ENCODE results near the gene CPNE2. TPM values are rescaled to one million over a fixed set of nuclear protein-coding genes. Genes with fewer than 3 reads are reported as not detected.
"Not testable (repeated sequence)": the region's sequence is repeated elsewhere in the genome, so short reads cannot be mapped to it uniquely, and the experiment has no call there.

CPNE2 gene
- total and polyA plus RNA-seq, 3 donors from 2014 or later: 18.3 to 51.8 (median 25.2) TPM

- no peaks in the 10 kb centered on the region for H3K9me3 ChIP-seq
- intact Hi-C loops (cut with DNase I; ENCODE audit: low total_unique reads): no loop called here
- no peak overlapping the region for H3K4me3 ChIP-seq
- H3K27ac ChIP-seq: no peak overlapping the region
- TF ChIP-seq POLR2A (IDR thresholded peaks at IDR 0.05) (no peak), CTCF (IDR thresholded peaks at IDR 0.05) (no peak)
- no peaks in the 10 kb centered on the region for H3K27me3 ChIP-seq
- H3K36me3 ChIP-seq (ENCODE audit: low read depth, missing control alignments): no peaks in the 10 kb centered on the region
- 71 to 88% methylated on average over 1 to 3 of the region's 3 CpGs for WGBS, 2 donors
- no peaks in the 10 kb centered on the region for H3K4me1 ChIP-seq
- DNase-seq: no peak
These were observed 25.0 kb upstream of the CPNE2 start for GRCh38 chr16:57067347-57067746.

DNA sequence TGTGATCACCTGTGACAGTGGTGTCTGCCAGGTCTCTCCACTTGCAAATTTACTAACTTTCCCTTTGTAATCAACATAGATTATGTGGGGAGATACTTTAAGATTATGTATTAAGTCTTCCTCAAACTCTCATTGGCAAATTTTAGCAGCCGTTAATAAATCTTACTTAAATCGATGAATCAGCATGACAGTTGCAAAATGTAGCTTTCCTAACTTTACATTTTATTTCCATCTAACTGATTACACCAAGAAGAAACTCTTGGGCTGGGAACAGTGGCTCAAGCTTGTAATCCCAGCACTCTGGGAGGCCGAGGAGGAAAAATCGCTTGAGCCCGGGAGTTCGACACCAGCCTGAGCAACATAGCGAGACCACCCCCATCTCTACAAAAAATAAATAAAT, 23.3 kb upstream of the CPNE2 start:
- Histone ChIP-seq H3K9me3 (no peaks in the 10 kb centered on the region), H3K27ac (no peak overlapping the region), H3K27me3 (no peaks in the 10 kb centered on the region), H3K4me1 (no peaks in the 10 kb centered on the region), H3K36me3 (ENCODE audit: low read depth, missing control alignments) (no peaks in the 10 kb centered on the region), H3K4me3 (no peak overlapping the region)
- no peak for DNase-seq
- WGBS, 2 donors: 88 to 89% methylated on average over 7 of the region's 7 CpGs
- intact Hi-C loops (cut with DNase I; ENCODE audit: low total_unique reads): no loop called here
- TF ChIP-seq POLR2A (IDR thresholded peaks at IDR 0.05): no peak
- no peak for TF ChIP-seq CTCF (IDR thresholded peaks at IDR 0.05)

DNA sequence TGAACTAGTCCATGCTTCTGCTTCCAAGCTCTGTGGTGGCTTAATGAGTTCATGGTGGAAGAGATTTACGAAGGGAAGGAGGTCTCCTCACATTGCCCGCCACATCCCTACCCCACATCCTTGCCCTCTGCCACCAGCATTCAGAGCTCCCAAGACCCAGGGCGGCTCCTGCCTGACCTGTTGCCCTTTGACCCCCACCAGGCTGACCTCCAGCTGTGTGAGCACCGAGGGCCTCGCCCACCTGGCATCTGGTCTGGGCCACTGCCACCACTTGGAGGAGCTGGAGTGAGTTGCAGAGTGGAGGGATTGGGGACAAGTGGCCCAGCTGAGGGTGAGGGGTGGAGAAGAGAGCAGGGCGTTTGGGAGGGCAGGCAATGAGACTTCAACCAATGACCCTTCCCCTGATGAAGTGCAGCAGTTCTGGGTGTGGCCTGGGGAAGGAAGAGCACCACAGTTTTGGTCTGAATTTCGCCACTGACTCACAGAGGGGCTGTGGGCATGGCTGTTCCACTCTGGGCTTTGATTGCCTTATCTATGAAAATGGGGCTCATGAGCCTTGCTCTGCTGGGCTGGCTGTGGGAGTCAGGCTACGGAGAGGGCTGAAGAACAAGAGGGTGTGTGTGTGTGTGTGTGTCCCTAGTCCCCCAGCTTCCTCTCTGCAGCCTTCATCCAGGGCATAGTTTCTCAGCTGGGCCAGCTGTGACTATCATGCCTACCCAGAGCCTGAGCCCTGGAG, 22.6 kb upstream of the CPNE2 start:
- no peak for DNase-seq
- H3K27me3 ChIP-seq: no peaks in the 10 kb centered on the region
- TF ChIP-seq CTCF (IDR thresholded peaks at IDR 0.05) (no peak), POLR2A (IDR thresholded peaks at IDR 0.05) (no peak)
- H3K9me3 ChIP-seq: no peaks in the 10 kb centered on the region
- intact Hi-C loops (cut with DNase I; ENCODE audit: low total_unique reads): no loop called here
- H3K4me1 ChIP-seq: no peaks in the 10 kb centered on the region
- WGBS, 2 donors: 80 to 84% methylated on average over 6 to 8 of the region's 8 CpGs
- H3K27ac ChIP-seq: no peak overlapping the region
- no peaks in the 10 kb centered on the region for H3K36me3 ChIP-seq (ENCODE audit: low read depth, missing control alignments)
- no peak overlapping the region for H3K4me3 ChIP-seq

- TF ChIP-seq POLR2A (IDR thresholded peaks at IDR 0.05) (no peak), CTCF (IDR thresholded peaks at IDR 0.05) (no peak)
- Histone ChIP-seq H3K27me3 (no peaks in the 10 kb centered on the region), H3K36me3 (ENCODE audit: low read depth, missing control alignments) (no peaks in the 10 kb centered on the region), H3K4me1 (no peaks in the 10 kb centered on the region), H3K9me3 (no peaks in the 10 kb centered on the region), H3K4me3 (no peak overlapping the region), H3K27ac (no peak overlapping the region)
- DNase-seq: no peak
- intact Hi-C loops (cut with DNase I; ENCODE audit: low total_unique reads): no loop called here
- WGBS, 2 donors: 95 to 97% methylated on average over 2 of the region's 2 CpGs
These were observed 22.0 kb upstream of the CPNE2 start for GRCh38 chr16:57070424-57070823.

- DNase-seq; H3K27ac ChIP-seq; H3K9me3 ChIP-seq; H3K27me3 ChIP-seq; intact Hi-C loops (cut with DNase I; ENCODE audit: low total_unique reads); H3K4me1 ChIP-seq; H3K36me3 ChIP-seq (ENCODE audit: low read depth, missing control alignments); H3K4me3 ChIP-seq: not testable (repeated sequence)
- 82 to 86% methylated on average over 4 of the region's 4 CpGs for WGBS, 2 donors
These were observed 21.2 kb upstream of the CPNE2 start for GRCh38 chr16:57071081-57071732.

All from testis (tissue), 3 donors.